Right hindlimb (tissue), 1 donor: ENCODE results near the gene STON2.
A peak's percentile ranks its signal among the peaks of the same experiment; 100 is the strongest.

Source experiments
- DNase-seq: peaks from one replicate; pipeline ENCODE4 v3.0.0-alpha.2; 2018

STON2 gene

GRCh38 chr14:81331229-81332021, 68.7 kb downstream of the STON2 start:
- DNase-seq, result no peak

DNA sequence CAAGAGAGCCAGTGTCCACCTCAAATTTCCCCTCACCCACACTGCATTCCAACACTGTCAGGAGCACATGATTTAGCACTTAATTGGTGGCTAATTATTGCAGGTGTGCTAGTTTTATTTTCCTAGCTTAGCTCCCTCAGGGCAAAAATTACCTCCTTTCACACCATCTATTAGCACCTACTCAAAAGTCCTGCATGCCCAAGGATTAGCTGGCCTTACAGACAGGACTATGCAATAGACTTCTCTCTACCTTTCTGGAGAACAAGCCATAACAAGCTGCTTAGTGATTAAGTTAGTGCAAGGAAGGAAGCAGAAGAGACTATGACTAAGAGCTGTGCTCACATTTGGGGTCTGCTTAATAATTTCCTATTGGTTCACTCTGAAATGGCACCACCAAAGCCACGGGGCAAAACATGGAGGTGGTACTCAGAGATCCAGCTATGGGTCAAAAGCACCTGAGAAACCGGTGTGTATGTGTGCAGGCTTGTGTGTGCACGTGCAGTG, 69.5 kb downstream of the STON2 start:
- DNase-seq, result no peak

DNA sequence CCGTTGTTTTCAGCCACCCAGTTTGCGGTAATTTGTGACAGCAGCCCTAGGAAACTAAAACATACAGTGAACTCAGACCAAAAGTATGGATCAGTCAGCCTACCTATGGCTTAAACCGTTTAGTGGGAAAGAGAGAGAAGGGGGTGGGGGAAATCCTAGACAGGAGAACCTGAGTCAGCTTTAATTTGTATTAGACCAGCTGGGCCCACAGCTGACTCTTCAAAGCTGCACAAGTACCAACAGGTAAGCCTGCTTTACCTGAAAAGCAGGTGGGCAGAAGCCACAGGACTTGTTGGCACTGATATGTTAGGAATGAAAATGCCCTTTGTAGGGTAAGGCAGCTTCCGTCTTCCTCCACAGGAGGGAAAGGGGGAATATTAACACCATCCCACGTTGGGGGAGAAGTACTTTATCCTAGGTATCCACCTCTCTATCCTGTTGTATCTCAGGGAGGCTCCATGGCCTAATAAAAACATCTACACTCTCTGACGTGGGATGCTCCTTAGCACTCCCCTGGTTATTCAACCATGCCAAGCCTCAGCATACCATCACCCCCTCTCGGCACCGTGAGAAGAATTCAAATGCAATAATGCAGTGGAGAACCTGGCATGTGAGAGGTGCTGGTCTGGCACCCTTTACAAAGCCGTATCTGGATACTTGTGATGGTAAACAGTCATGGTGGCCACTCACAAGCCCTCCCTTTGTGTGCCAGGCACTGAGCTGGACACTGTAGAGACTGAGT, 70.3 kb downstream of the STON2 start:
- no peak for DNase-seq

GRCh38 chr14:81326451-81326850, 73.7 kb downstream of the STON2 start:
- no peak for DNase-seq

DNA sequence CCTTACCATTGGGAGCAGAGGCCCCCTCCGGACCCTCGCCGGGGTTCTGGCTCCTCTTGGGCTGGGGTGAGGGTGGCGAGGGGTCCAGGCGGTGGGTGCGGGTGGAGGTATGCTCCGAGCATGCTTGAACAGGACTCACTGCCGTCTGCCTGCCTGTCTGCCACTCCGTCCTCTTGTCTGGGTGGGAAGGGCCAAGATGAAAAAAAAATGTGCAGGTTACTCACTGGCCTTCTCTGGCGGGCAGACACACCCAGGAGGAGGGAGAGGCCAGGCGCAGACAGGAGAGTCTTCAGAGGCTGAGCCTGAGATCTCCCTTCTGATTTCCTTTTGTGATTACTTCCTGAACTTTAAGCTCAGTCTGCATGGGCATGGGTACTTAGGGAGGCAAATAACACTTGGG, 76.1 kb downstream of the STON2 start:
- DNase-seq, result no peak

DNA sequence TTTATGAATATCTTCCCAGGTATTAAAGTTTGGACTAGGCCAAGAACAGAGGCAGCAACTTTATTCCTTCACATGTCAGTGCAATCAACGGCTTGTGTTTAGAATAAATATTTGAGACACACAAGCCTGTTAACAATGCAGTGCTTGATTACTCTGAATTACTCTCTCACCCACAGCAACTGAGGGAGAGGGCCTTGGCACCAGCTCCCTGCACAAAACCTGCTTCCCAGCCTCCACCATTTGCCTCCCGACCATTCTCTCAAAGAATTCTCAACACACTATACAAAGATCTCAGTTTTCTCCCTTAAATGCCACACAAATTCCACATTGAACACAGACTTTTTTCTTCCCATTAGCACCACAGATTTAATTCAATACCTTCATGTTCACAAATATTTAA, 77.0 kb downstream of the STON2 start:
- no peak for DNase-seq

DNA sequence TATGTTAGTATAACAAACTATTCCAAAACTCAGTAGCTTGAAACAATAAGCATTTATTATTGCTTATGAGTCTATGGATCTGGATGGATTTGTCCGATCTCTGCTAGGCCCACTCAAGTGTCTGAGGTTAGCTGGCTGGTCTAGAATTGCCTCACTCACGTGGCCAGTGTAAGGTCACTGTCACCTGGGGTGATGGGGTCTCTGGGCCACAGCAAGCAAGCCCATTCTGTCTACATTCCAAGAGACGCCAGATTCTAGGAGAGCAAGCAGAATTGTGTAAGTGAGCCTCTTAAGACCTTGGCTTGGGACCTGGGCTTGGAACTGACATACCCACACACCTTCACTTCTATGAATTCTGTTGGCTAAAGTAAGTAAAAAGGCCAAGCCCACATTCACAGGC, 80.2 kb downstream of the STON2 start:
- no peak for DNase-seq

DNA sequence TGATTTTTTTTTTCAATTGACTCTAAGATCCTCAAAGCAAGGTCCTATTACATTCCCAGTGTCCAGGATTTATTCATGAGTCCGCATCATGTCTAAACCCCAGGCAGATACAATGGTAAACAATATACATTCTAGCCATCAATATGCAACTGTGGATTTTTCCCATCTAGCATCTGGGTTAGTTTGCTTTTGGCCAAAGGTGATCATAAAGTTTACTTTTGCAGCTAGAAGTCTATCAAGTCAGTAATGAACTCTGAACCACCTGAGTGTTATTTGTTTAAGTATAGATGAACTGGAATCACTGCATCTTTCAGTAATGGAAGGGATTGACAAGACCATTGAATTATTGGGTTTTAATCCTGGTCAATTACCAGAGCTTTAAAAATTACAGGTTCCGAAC, 80.8 kb downstream of the STON2 start:
- no peak for DNase-seq

- peak; percentile 50 for DNase-seq
These were observed 84.8 kb downstream of the STON2 start for GRCh38 chr14:81315341-81315740.

- DNase-seq, result no peak
These were observed 85.5 kb downstream of the STON2 start for GRCh38 chr14:81314443-81315175.

DNA sequence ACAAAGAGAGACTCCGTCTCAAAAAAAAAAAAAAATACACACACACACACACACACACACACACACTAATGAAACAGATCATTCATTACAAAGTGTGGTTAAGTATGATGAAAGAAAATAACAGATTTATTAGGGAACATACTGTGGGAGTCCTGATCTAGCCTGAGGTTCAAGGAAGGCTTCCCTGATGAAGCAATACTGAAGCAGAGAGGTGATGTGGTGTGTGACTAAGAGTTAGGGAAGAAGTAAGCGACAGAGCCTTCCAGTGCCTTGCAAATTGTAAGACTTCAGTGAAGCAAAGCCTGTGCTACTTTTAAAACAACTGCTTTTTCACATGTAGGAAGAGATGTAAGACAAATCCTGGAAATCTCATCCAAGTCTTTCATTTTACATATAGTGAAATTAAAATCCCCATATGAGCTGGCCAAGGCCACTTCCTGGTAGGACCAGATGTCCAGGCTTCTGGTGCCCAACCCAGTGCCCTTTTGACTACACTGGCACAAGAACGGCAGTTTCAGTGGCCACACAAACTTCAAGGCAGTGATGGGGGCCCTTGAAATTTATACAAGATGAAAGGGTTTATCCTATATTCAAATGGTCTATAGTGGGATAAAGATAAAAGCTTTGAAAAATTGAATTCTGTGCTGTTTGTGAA, 86.2 kb downstream of the STON2 start:
- DNase-seq, result no peak

GRCh38 chr14:81313200-81313599, 86.9 kb downstream of the STON2 start:
- DNase-seq, result no peak

GRCh38 chr14:81312289-81312876, 87.7 kb downstream of the STON2 start:
- DNase-seq, result no peak

GRCh38 chr14:81311778-81312177, 88.3 kb downstream of the STON2 start:
- no peak for DNase-seq

GRCh38 chr14:81311141-81311540, 89.0 kb downstream of the STON2 start:
- no peak for DNase-seq

- DNase-seq, result no peak
These were observed 89.5 kb downstream of the STON2 start for GRCh38 chr14:81310606-81311005.

DNA sequence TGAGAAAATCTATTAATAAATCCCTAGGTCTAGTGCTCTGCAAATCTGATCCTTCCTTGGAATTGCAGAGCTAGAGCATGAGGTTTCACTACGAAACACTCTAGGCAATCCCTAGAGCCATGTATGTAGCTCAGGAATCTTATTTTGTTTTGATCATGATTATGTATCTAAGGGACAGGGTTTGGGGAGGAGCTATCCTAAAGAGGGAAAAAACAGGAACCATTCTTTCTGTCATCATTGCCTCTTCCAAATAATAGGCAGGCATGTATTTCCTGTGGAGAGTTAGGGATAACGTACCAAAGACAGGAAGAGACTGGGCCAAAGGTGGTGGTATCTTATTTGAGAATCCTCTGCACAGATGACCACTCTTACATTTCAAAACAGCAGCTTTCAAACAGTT, 90.6 kb downstream of the STON2 start:
- no peak for DNase-seq

GRCh38 chr14:81305743-81306142, 94.4 kb downstream of the STON2 start:
- no peak for DNase-seq

- no peak for DNase-seq
These were observed 95.1 kb downstream of the STON2 start for GRCh38 chr14:81305065-81305464.

- no peak for DNase-seq
These were observed 96.7 kb downstream of the STON2 start for GRCh38 chr14:81303258-81303935.

DNA sequence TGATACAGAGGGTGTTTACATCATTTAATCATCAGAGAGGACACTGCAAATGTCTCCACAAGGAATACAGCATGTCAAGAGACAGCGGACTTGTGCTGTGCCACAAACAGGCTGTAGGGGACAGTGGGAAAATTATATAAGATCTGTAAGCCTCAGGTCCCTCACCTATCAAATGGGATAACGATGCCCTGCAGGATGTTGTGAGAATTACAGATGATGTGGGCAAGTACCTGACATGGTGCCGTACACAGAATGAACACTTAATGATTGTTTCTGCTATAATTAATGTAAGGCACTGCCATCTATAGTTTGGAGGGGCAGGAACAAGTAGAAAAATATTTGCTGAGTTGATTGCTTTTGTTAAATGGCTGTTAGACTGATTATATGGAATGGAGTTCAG, 97.5 kb downstream of the STON2 start:
- DNase-seq, result no peak

DNA sequence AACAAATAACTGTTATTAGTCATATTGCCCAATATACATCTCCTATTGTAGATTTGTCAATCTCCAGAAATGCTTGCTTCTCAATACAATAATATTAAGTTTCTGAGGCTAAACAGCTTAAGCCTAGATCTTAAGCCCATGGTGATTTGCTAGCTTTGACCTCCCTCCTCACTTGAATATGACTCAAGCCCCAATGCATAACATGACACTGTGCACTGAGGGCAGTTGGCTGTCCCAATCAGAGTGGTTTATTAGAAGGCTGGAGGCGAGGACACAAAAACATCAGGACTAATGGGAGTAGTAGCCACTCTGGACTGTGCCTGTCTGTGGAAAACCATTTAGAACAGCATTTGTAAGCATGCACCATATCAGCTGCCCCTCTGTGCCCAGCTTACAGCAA, 98.3 kb downstream of the STON2 start:
- no peak for DNase-seq
